GM19463 (cell line): Measurements from ENCODE around the gene STKLD1.
"Not testable (repeated sequence)": the region's sequence is repeated elsewhere in the genome, so short reads cannot be mapped to it uniquely, and the experiment has no call there.

ENCODE experiments used
- ATAC-seq: cut with Tn5 transposase; IDR thresholded peaks from one replicate; pipeline ENCODE4 v1.9.1; 2021; ENCODE audit warnings: mild to moderate bottlenecking, moderate library complexity; ENCODE audit not compliant: unreplicated experiment

STKLD1 gene

DNA sequence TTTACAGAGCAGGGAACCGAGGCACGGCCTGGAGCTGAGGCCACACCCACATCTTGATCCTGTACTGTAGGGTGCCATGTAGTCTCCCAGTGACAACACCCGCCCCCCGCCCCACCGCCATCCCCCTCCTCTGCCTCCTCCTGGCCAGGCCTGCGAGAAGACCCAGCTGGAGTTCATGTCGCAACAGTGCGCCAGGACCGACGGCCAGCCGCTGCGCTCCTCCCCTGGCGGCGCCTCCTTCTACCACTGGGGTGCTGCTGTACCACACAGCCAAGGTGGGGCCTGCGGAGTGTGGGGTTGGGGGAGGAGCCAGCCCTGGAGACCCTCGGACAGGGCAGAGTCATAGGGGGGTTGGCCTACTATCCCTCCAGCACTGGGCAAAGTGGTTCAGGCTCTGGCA lies 60.5 kb downstream of the STKLD1 start:
- no peak for ATAC-seq

- ATAC-seq, result no peak
Measured at GRCh38 chr9:133437753-133438531, 61.8 kb downstream of the STKLD1 start.

GRCh38 chr9:133439337-133439736 lies 63.2 kb downstream of the STKLD1 start:
- no peak for ATAC-seq

- ATAC-seq, result no peak
Measured at GRCh38 chr9:133440874-133441273, 64.7 kb downstream of the STKLD1 start.

DNA sequence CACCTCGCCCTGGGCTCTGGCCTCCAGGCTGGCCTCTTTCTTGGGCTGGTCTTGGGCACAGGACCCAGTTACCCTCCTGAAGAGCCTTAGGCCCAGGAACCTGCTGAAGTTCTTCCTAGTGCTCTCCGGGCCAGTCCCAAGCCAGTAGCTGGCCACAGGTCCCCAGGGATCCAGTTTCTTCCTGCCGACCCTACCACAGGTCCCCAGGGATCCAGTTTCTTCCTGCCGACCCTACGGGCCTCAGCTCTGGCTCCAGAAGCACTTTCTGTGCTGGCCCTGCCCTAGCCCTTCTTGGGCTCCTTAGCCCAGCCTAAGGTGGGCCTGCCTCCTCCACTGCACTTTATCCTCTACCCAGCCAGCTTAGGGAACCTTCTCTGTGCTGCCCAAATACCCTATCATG lies 65.4 kb downstream of the STKLD1 start:
- ATAC-seq, result no peak

DNA sequence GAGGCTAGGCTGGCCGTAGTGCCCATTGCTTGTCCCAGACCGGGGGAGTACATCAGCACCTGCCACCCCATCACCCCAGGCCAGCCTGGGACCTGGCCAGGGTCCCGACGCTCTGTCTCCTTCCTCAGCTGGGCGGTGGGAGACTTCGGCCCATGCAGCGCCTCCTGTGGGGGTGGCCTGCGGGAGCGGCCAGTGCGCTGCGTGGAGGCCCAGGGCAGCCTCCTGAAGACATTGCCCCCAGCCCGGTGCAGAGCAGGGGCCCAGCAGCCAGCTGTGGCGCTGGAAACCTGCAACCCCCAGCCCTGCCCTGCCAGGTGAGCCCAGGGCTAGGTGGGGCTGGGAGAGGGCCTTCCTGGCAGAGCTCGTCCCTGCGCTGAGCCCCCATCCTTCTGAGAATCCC lies 67.1 kb downstream of the STKLD1 start:
- no peak for ATAC-seq

DNA sequence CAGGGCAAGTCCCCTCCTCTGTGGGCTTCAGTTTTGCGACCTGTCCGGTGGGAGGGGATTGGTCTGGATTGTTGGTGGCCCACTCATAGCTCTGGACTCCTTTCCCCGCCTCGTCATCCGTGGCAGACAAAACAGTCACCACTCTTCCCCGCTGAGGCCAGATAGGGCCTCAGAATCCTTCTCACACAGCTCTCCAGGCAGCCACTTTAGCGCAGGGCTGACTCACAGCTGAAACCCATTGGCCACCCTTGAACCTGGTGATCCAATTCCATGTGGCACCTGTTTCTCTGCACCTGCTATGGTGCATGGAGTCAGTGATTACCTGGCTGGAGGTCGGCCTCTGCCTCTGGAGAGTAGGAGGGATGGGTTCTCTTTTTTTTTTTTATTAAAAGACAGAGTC lies 67.8 kb downstream of the STKLD1 start:
- no peak for ATAC-seq

- no peak for ATAC-seq
Measured at GRCh38 chr9:133445293-133445969, 69.3 kb downstream of the STKLD1 start.

- ATAC-seq, result no peak
Measured at GRCh38 chr9:133448487-133448972, 72.4 kb downstream of the STKLD1 start.

DNA sequence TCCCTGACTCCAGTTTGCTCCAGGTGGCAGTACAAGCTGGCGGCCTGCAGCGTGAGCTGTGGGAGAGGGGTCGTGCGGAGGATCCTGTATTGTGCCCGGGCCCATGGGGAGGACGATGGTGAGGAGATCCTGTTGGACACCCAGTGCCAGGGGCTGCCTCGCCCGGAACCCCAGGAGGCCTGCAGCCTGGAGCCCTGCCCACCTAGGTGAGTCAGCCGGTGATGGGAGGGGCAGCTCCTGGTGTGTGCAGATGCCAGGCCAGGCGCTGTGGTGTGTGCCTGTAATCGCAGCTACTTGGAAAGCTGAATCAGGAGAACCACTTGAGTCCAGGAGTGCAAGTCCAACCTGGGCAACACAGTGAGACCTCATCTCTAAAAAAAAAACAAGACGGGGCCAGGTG lies 73.6 kb downstream of the STKLD1 start:
- no peak for ATAC-seq

GRCh38 chr9:133451865-133452264 lies 75.7 kb downstream of the STKLD1 start:
- ATAC-seq, result not testable (repeated sequence)

- ATAC-seq, result no peak
Measured at GRCh38 chr9:133452562-133452961, 76.4 kb downstream of the STKLD1 start.

DNA sequence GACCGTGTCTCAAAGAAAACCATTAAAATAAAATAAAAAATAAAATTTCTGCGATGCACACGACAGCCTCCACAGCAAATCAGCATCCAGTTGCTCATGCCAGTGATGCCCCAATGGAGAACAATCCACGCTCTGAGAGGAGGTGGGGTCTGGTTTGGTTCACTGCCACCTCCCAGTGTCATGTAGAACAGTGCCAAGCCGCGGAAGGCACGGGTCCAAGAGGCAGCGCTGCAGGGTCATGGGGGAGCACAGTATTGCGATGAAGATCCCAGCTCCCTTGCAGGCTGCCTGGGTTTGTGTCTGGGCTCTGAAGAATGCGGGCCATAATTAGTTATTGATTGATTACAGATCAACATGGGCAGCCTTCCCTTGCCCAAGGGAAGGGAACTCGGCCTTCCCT lies 77.5 kb downstream of the STKLD1 start:
- ATAC-seq, result no peak

DNA sequence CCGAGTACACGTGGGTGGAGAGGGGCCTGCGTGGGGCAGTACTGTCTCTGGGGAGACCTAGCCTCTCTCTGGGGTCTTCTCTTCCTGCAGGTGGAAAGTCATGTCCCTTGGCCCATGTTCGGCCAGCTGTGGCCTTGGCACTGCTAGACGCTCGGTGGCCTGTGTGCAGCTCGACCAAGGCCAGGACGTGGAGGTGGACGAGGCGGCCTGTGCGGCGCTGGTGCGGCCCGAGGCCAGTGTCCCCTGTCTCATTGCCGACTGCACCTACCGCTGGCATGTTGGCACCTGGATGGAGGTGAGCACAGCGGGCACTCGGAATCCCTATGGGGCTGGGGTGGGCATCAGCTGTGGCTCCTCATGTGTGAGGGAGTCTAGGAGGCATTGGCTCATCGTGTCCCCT lies 78.2 kb downstream of the STKLD1 start:
- ATAC-seq, result no peak

GRCh38 chr9:133454943-133455673 lies 78.9 kb downstream of the STKLD1 start:
- no peak for ATAC-seq
